CD4-positive, alpha-beta T cell treated with Interleukin-1 beta for 1 hour (primary cell): ENCODE data around the gene ERBB4.
"Not testable (repeated sequence)": the region's sequence is repeated elsewhere in the genome, so short reads cannot be mapped to it uniquely, and the experiment has no call there.

ENCODE experiments used
- DNase-seq, 2 donors: peaks; one replicate each; pipeline ENCODE4 v3.0.0-alpha.2; 2020 to 2022

The ERBB4 gene

DNA sequence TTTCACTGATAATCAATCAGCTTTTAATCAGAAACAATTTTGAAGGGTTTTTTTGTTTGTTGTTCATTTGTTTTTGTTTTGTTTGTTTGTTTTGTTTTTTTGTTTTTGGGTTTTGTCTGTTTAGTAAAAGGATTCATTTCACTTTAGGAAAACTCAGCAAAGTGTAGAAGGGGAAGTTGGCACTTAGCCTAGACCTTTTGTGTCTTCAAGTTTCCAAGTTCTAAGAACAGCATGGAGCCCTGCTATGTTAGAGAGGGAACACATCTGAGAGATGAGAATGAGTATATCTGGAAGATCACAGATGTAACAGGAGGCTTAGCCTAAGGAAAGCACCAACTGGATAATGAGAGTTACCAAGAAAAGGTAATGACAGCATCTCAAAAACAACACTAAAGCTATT lies 501.5 kb downstream of the ERBB4 start:
- DNase-seq, result no peak

DNA sequence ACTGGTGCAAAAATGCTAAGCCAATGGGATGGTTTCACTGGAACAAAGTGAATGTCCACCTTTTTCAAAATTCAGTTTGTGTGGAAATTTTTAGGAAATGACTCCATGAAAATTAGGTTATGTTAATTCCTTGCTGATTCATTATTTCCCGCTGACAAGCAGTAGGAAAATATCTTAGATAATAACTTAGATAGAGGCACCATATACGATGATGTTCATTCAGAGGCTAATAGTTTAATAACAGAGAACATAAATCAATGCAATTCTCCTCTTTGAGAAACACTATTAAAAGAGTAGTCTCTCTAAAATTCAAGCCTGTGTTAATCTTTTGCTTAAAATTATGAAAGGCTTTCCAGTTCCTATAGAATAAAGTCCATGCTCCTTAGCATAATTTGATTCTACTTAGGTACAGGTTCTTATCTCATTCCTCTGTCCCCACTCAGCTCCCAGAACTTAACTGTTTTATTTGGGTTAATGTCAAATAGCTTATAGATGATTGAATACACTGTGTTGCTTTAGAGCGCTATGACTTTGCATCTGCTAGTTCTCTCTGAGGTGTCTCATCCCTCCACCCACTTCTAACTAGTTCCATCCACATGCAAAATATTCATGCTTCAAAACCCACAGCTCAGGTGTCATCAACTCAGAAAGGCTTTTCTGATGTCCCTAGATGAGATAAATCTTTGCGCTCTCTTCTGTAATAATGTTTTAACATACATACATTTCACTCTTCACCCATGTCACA lies 503.6 kb downstream of the ERBB4 start:
- no peak for DNase-seq

DNA sequence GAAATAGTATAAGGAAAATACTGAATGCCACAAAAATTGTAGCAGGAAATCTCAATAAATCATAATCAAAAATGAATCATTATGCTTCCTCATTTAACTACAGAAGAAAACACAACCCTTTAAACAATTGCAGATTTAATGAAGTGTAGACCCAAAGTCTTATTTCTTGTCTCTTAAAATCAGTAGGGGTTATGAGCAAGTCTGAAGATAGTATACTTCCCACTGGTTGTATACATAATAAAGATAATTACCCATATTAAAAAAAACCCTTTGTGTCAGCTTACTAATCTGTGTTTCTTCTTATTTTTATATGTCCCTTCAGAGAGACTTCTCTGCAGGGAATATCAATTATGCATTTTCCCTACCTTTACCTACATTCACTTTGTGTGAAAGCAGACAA lies 504.7 kb downstream of the ERBB4 start:
- DNase-seq, result no peak

DNA sequence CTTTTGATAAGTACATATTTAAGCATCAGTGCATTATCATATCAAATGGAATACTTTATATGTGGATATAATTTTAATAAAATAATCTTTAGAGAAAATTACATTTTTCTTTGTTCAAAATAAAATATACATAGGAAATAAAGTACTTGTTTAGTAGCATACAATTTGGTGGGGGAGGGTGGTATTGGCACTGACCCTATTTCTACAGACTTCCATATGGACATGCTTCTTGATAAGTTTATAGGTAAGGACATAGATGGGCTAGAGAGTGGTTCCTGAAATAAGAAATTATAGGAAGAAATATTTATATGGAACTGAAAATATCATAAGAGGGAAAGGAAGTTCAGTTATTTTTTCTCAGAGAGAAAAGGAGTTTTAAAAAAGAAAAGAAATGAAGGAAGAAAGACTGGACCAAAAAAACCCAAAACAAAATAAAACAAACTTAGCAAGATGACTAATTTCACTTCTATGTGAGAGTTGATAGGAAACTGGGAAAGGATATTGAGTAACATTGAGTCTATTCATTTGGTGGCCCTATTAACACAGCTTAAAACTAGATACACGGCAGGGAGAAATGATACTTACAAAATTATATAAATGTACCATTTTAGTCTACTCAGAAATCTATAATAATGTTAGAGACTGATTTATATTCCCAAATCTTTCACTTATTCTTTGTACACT lies 505.9 kb downstream of the ERBB4 start:
- DNase-seq, result no peak

DNA sequence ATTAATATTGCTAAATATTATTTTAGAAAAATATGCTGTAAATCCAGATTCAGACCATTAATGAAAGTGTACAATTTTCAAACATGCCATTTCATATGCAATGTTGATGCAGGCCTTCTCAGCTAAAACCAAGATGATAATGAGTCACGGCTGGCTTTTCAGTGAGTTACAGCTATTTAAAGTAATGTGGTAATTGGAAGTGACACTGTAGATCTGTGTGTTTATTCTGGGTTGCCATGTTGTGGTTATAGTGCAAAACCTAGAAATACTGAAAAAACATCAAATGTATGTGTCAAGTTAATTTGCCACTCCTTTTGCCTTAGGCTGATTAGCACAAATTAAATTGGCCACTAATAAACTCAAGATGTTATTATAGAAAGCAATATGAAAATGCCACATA lies 506.6 kb downstream of the ERBB4 start:
- no peak for DNase-seq

DNA sequence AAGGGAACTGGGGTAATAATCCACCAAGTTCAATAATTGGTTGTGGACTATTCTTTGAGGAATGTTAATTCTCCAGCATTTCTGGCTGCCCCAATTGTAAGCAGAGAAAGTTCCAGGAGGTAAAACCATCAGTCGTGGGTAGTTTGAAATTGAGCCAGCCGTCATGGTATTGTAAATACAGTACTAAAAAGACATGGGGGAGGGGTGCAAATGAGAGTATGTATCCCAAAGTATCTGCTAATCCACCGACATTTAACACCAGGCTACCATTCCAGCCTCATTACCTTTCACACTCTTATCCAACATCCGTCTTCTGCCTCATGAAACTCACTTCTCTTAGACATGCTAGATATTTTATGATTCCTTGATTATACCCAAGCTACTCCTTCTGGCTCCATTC lies 507.9 kb downstream of the ERBB4 start:
- DNase-seq, result no peak

DNA sequence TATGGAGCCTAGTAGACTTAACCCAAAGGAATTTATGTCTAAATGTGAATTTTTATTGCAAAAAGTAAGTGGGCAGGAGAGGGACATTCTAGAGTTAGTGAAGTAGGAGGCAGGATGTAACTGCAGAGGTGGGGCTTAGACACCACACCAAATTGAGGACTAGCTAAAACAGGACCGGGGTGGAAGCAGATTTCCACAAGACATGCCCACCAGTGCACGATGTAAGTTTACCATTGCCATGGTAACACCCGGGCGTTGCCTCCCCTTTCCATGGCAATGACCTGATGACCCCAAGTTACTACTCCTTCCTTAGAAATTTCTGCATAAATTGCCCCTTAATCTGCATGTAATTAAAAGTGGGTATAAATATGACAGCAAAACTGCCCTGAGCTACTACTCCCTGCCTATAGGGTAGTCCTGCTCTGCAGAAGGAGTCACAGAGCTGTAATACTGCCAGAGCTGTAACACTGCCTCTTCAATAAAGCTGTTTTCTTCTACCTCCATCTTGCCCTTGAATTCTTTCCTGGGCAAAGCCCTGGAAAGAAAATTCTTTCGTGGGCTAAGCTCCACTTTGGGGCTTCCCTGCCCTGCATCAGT lies 509.7 kb downstream of the ERBB4 start:
- DNase-seq, result no peak

DNA sequence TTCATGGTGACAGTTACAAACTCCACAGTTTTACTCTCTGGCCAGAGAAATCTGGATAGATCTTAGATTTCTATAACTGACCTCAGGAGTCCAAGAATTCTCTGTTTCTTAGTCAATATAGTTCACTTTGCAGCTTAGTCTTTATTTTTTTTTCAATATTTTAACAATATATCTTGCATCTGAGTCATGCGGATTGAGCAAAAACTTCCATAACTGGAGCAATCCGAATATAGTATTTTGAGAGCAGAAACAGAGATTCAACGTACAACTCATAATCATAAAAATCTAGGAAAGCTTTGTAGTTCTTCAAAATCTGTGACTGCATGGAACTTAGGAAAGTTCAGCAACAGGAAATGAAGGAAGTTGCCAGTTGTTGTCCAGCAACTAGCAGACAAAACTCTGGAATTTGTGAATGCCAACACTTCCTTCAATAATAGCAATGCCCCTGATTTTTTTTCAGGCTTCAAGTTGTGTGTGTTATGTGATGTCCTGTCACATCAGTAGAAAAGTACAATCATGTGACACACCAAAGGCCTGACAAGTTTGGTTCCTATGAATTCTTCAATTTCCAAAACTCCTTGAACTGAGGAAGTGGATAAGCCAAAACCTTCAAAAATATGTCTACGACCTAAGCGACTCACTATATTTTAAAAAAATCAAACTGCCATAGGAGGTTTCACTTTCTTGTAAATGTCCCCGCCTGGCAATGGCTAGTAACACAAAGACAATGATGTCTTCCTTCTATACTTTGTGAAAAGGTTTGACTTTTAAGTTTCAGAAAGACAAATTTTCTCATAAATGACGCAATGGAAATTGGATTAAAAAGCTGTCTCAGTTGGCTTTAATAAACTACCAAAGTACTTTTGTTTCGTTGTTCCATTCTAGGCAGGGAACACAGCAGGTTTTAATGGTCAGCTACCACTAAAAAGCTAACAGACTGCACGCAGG lies 510.6 kb downstream of the ERBB4 start:
- DNase-seq, result no peak

DNA sequence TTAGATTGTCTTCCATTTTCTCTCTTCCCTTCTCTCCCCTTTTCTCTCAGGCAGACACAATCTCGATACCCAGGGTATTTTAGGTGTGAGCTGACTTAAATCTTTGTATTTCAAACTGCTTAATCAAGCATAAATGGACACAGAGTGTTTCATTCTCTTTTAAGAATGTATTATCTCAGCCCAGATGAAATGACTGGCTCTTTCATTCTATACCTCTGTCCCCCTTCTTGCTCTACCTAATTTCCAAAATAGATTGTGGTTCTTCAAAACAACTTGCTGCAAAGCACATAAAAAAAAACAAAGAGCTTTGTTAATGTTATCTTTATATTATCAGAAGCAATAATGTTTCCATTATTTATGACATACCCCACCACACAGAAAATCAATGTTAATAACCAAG lies 514.6 kb downstream of the ERBB4 start:
- no peak for DNase-seq

DNA sequence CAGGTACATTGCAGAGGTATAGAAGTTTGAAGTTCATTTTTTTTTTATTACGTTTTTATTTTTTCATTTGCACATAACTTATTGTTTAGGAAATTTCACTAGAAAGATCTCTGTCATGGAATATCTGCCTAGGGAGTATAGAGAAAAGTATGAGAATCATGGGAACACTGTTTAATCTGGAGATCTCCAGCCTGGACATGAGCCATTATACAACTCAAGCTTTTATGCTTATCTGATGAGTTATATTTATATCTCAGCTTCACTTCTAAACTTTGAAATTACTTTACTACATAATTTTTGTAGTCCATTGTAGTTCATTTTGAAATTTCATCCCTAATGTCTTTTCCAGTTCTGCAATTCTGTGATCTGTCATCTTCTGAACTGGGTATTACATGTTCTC lies 515.6 kb downstream of the ERBB4 start:
- DNase-seq, result no peak

DNA sequence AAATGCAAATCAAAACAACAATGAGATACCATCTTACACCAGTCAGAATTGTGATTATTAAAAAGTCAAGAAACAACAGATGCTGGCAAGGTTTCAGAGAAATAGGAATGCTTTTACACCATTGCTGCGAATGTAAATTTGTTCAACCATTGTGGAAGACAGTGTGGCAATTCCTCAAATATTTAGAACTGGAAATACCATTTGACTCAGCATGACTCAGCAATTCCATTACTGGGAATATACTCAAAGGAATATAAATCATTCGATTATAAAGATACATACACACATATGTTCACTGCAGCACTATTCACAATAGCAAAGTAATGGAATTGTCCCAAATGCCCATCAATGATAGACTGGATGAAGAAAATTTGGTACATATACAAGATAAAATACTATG lies 516.7 kb downstream of the ERBB4 start:
- no peak for DNase-seq

DNA sequence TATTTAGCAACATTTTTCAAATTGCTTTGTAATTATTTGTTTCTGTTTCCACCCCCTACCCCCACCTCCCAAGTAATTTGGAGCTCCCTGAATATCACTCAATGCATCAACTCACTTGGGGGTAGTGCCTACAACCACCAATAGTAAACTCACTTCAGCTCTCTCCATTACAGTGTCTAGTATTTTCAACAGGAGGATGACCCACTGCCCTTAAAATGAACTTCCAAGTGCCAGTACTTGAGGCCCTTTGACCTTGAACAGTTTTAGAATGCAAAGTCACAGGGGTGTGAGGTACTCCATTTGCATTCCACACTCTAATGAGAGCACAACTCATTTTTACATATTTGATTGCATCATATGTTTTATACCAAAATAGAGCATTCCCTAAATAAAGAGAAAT lies 523.0 kb downstream of the ERBB4 start:
- DNase-seq, result no peak

DNA sequence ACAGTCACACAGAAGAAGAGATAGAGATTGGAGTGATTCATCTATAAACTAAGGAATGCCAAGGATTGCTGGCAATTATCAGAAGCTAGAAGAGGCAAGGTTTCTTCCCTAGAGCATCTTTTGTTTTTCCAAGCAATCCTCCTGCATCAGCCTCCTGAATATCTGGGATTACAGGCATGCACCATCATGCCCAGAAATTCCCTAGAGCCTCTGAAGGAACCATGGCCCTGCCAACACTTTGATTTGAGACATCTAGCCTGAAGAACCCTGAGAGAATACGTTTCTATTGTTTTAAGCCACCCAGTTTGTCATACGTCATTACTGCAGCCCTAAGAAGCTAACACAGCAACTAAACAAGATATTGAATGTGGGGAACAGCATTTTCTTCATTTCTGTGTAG lies 525.0 kb downstream of the ERBB4 start:
- no peak for DNase-seq

DNA sequence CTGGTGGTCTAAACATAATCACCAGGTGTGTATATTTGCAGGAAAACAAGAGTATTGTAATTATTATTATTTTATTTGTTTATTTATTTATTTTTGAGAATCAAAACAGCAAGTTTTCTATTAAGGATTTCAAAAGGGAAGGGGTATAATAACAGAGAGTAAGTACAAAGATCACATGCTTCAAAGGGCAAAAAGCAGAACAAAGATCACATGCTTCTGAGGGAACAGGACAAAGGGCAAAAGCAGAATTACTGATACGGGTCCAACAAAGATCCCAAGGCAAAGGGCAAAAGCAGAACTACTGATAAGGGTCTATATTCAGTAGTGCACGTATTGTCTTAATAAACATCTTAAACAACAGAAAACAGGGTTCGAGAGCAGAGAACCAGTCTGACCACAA lies 528.3 kb downstream of the ERBB4 start:
- not testable (repeated sequence) for DNase-seq

DNA sequence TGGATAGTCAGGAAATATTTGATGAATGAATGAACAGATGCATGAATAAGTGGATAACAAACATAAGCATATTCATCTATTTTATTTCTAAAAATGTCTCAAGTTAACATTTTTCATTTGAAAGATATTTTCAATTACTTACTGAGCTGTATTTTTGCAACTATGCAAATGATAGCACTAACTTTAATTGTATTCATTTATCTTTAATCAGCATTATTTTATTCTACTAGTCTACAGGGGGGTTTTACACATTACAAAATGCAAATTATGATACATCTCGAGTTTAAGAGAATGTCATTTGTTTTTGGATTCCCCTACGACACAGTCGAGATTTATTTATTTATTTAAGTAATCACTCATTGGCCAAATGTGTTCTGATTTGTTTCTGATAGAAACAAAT lies 530.6 kb downstream of the ERBB4 start:
- DNase-seq, result no peak

DNA sequence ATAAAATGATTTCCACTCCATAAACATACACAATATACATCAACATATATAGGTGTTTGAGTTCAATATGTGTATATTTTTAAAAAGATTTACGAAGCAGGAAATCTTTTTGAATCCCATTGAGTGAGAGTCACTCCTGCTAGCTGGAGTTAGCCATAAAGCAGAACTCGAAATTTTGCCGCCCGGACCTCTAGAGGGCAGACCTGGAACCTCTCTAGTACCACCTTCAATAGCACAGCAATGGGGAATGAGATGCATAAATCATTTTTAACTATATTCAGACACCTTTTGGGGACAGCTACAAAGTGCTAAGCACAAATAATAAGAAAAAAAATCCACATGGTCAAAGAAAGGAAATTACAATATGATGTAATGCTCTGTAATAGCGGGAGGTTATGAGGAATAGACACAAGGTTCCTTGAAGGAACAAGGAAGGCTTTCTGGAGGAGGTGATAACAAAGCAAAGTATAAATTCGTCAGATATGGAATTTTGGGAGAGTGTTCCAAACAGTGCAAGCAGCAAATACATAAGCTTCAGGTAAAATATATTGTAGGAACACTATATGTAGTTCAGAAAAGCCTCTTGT lies 533.4 kb downstream of the ERBB4 start:
- no peak for DNase-seq

DNA sequence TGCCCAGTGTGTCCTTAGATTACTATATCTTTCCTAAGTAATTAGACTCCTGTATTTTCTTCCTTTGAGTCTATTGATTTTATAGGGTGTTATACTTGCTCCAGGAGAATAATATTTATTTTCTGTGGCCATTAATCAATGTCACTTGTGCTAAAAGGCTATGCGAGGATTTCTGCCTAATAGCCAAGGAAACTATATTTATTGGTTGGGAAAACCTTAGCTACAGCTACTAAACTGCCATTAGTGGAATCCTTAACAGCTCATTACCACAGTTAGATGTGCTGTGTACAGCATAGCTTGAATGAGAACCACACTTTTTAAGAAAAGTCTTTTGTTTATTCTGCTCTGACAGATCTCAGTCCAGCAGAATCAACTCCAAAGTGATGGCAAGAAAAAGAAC lies 537.3 kb downstream of the ERBB4 start:
- DNase-seq, result no peak

DNA sequence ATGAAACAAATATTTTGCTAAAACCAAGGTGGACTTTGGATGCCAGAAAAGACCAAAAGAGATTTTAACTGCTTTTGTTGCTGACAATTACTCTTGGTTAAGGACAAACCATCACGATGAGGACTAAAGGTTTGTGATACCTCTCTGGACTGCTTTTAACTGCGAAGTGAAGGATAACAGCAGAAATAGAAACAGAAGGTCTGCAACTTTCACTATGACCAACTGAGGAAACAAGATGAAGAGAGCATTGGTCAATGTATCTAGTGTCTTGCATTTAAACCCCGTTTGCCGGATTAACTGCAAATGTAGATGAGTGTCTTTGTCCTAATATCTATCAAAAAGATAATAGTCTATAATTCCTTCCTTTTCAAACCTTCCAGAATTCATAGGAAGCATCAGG lies 541.7 kb downstream of the ERBB4 start:
- no peak for DNase-seq

DNA sequence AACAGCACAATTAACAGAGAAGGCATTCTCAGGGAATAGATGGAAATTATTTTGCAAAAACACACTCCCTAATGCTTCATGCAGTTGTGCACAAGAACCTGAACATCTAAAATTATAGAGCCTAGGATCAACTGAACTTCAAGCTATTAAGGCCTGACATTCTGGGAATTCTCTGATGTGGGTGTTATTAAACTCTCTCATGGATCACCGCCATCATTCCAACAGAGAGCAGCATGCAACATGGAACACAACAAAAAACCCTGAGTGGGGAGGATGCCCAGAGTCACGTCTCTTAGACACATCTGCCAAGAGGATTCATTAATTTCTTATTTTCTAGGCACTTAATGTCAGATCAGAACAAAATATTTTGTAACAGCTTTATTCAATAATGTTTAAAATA lies 543.8 kb downstream of the ERBB4 start:
- DNase-seq, result no peak

DNA sequence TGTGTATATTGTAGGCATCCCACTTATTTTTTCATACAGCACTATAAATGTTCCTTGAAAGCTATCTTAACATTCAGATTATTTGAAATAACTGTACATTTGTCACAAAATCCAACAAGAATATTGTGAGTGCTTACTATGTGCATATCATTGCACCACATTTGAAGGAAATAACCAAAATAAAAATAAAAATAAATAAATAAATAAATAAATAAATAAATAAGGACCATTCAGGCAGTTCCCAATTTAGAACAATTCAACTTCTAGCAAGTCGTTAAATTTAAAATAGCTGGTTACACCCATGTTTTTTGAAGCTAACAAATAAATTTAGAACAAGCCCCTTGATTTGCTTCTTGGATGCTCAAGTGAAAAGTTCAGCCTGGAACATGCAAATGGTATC lies 548.3 kb downstream of the ERBB4 start:
- no peak for DNase-seq

DNA sequence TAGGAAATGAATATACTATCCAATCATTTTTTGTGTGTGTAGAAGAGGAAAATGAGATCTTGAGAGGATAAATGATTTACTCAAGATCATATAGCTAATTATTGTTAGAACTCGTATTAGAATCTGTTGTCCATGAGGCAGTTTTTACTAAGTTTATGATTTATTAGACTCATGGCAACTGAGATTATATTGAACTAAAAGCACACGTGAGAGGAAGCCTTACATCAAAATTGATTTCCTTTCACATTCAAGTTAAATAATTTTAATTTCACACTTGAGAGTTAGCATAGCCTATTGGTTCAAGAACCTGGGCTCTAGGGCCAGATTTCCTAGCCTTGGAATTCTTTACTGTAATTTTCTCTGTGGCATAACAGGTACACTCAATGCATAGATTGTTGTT lies 552.3 kb downstream of the ERBB4 start:
- DNase-seq, result no peak

DNA sequence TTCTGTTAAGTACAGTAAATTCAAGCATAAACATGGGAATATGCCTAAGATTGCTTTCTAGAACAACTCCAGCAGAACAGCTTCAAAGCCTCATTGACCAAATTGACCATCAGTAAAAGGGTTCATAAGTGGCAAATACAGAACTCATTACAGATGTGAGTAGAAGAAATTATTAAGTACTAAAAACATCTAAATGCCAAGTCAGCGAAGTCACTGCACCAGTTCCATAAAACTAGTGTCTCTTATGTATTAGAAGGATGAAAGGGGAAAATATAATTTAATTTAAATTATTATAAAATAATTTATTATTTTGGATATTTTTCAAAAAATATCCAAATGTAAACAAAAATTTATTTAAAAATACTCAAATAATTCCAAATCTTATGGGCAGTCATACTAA lies 553.2 kb downstream of the ERBB4 start:
- DNase-seq, result no peak

DNA sequence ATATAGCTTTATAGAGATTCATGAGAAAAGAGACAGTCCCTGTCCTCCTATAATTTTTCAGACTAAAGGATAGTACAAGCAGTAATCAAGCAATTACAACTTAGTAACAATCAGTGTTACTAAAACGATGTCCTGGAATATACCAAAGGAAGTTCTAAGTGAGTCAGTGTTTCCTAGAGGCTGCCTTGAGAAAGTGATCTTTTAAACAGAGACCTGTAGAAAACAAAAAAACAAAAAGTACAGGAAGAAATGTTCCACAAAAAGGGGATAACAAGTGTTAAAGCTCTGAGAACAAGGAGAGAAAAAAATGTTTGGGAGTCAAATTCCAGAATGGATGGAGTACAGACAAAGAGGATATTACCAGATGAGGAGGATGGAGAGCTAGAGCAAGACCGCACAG lies 556.4 kb downstream of the ERBB4 start:
- no peak for DNase-seq
